ENCODE measurements around the gene RBM19. TPM values are rescaled to one million over a fixed set of nuclear protein-coding genes. Genes with fewer than 3 reads are reported as not detected.

RBM19 gene
- total RNA-seq, 1 donor from 2014 or later, result 33.6 TPM

DNA sequence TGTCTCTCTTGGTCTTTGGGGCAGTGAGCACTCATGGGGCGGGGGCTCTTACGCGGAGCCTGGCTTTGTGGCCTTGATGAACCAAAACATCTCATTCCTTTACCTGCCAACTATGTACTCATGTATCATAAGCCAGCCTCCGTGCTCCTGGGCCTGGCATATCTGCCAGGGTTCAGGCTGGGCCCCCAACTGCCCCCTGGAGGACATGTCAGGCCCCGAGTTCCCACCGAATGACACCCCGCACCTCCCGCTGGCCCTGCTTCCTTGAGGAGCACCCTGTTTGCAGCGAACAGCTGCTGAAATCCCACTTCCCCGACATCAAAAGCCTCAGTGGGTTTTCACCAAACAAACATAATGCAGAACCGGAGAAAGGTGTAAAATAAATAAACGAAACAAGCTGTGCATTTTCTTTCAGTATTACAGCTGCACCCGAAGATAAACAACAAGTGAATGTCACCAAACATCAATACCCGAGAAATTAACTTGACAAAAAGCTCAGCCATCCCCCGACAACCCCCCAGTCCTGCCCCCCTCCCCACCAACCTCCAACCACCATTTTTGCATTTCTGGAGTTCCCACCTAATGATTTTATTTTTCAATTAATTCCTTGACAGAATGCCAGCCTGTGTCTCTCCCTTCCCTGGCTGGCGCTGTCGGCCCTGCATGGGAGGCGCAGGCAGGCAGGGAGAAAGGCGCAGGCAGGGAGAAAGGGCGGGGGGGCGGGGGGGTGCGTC lies 139.2 kb downstream of the RBM19 start:
- DNase-seq (no peak), ATAC-seq (no peak)
- H3K27ac ChIP-seq, result no peak overlapping the region
- H3K27me3 ChIP-seq (ENCODE audit: low read depth), result no peaks in the 10 kb centered on the region
- no peaks in the 10 kb centered on the region for H3K4me1 ChIP-seq
- intact Hi-C loops (cut with DNase I), result no loop called here
- H3K9me3 ChIP-seq, result no peaks in the 10 kb centered on the region
- peaks cover 11% of the 10 kb centered on the region for H3K36me3 ChIP-seq
- TF ChIP-seq, protein P1, sequence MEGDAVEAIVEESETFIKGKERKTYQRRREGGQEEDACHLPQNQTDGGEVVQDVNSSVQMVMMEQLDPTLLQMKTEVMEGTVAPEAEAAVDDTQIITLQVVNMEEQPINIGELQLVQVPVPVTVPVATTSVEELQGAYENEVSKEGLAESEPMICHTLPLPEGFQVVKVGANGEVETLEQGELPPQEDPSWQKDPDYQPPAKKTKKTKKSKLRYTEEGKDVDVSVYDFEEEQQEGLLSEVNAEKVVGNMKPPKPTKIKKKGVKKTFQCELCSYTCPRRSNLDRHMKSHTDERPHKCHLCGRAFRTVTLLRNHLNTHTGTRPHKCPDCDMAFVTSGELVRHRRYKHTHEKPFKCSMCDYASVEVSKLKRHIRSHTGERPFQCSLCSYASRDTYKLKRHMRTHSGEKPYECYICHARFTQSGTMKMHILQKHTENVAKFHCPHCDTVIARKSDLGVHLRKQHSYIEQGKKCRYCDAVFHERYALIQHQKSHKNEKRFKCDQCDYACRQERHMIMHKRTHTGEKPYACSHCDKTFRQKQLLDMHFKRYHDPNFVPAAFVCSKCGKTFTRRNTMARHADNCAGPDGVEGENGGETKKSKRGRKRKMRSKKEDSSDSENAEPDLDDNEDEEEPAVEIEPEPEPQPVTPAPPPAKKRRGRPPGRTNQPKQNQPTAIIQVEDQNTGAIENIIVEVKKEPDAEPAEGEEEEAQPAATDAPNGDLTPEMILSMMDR (IDR thresholded peaks at IDR 0.05), result no peak
- H3K4me3 ChIP-seq, result no peak overlapping the region

DNA sequence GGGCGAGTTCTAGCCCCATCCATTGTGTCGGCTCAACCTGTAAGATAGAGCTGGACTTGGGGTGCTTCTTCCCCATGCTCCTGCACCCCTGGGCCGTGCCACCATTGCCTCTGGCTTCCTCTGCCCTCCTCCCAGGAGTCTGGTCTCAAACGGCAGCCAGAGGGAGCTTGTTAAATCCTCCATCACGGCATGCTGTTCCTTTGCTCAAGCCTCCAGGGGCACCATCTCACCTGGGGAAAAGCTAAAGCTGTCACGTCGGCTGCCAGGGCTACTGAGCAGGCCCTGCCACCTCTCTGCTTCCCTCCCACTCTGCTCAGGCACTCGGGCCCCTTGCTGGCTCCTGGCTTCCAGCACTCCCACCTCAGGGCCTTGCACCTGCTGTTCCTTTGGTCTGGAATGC lies 140.4 kb downstream of the RBM19 start:
- ATAC-seq (no peak), DNase-seq (no peak)
- Histone ChIP-seq H3K9me3 (no peaks in the 10 kb centered on the region), H3K36me3 (peaks cover 15% of the 10 kb centered on the region), H3K4me1 (no peaks in the 10 kb centered on the region), H3K27ac (no peak overlapping the region), H3K4me3 (no peak overlapping the region), H3K27me3 (ENCODE audit: low read depth) (no peaks in the 10 kb centered on the region)
- intact Hi-C loops (cut with DNase I), result no loop called here
- TF ChIP-seq, protein P1 (IDR thresholded peaks at IDR 0.05), result no peak

- ATAC-seq (no peak), DNase-seq (no peak)
- TF ChIP-seq, protein P1 (IDR thresholded peaks at IDR 0.05), result no peak
- H3K4me3 ChIP-seq, result no peak overlapping the region
- H3K27ac ChIP-seq, result no peak overlapping the region
- no peaks in the 10 kb centered on the region for H3K27me3 ChIP-seq (ENCODE audit: low read depth)
- H3K36me3 ChIP-seq, result peaks cover 16% of the 10 kb centered on the region
- intact Hi-C loops (cut with DNase I), result no loop called here
- H3K4me1 ChIP-seq, result no peaks in the 10 kb centered on the region
- H3K9me3 ChIP-seq, result no peaks in the 10 kb centered on the region
These were observed 142.3 kb downstream of the RBM19 start for GRCh38 chr12:113823816-113824215.

- Histone ChIP-seq H3K27me3 (ENCODE audit: low read depth) (no peaks in the 10 kb centered on the region), H3K4me3 (no peak overlapping the region), H3K4me1 (no peaks in the 10 kb centered on the region), H3K36me3 (peaks cover 16% of the 10 kb centered on the region), H3K27ac (no peak overlapping the region), H3K9me3 (no peaks in the 10 kb centered on the region)
- no peak for DNase-seq
- TF ChIP-seq, protein P1 (IDR thresholded peaks at IDR 0.05), result no peak
- intact Hi-C loops (cut with DNase I), result no loop called here
- no peak for ATAC-seq
These were observed 143.1 kb downstream of the RBM19 start for GRCh38 chr12:113823016-113823415.

DNA sequence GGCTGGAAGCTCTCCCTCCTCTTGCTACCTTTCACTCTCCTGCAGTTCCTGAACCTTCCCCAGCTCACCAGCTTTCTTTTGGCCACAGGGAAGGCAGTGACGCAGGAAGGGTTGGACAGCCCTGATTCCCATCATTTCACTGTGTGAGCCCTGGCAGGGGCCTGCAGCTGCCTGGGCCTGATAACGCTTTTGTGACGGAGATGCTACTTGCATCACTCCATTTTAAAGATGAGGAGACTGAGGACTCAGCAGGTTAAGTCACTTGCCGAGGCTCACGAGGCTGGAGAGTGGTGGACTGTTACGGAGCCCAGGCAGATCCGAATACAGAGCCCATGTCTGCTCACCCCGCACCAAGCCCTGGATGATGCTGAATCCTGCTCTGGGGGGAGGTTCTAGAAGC lies 145.3 kb downstream of the RBM19 start:
- no peak overlapping the region for H3K27ac ChIP-seq
- TF ChIP-seq, protein P1 (IDR thresholded peaks at IDR 0.05), result no peak
- ATAC-seq (no peak), DNase-seq (no peak)
- H3K4me1 ChIP-seq, result no peaks in the 10 kb centered on the region
- intact Hi-C loops (cut with DNase I), result no loop called here
- H3K9me3 ChIP-seq, result no peaks in the 10 kb centered on the region
- H3K27me3 ChIP-seq (ENCODE audit: low read depth), result no peaks in the 10 kb centered on the region
- no peak overlapping the region for H3K4me3 ChIP-seq
- H3K36me3 ChIP-seq, result peaks cover 28% of the 10 kb centered on the region
